ENCODE results near the gene GREM1. TPM values are rescaled to one million over a fixed set of nuclear protein-coding genes. Genes with fewer than 3 reads are reported as not detected.

GREM1 gene
- total and polyA plus RNA-seq, 2 of the 8 experiments (the other 6 are each of a cell fraction or from before 2014, with no cell fraction given) = 0.12 to 1.1 TPM

GRCh38 chr15:32674681-32675080 lies 43.1 kb upstream of the GREM1 start:
- no peak overlapping the region for H2BK15ac ChIP-seq (ENCODE audit: low read length)
- H3K4me2 ChIP-seq (ENCODE audit: insufficient read depth in 1 of 2, low read depth in 2 of 2, low read length in 2 of 2) = no peak overlapping the region
- H3K56ac ChIP-seq (replicated peaks; ENCODE audit: insufficient read length, low read depth, low read length) = no peak overlapping the region
- H3K18ac ChIP-seq (ENCODE audit: extremely low read depth, low read length) = no peak overlapping the region
- H3K27ac ChIP-seq (ENCODE audit: low read depth, low read length) = no peak overlapping the region
- H3K23ac ChIP-seq (ENCODE audit: insufficient read length) = no peak overlapping the region
- no peak overlapping the region for H3K14ac ChIP-seq (ENCODE audit: insufficient read length)
- H3K27me3 ChIP-seq (replicated peaks in 1 of 4; ENCODE audit: control insufficient read depth in 3 of 4, extremely low read depth in 1 of 4, insufficient read depth in 3 of 4, low read length in 3 of 4) = no peaks in the 10 kb centered on the region
- no peak overlapping the region for H2AK5ac ChIP-seq (ENCODE audit: low read depth, low read length)
- H2BK120ac ChIP-seq (replicated peaks; ENCODE audit: low read depth, low read length) = no peak overlapping the region
- H3K4me1 ChIP-seq (replicated peaks in 1 of 4; ENCODE audit: control insufficient read depth in 3 of 4, insufficient read depth in 4 of 4, low read length in 3 of 4) = peaks cover 2 to 15% (median 7%) of the 10 kb centered on the region in 4 experiments; a peak in 6 of 7 replicates
- H4K5ac ChIP-seq (ENCODE audit: insufficient read length, low read depth, low read length) = no peak overlapping the region
- no peak overlapping the region for H3K4me3 ChIP-seq (ENCODE audit: extremely low read depth in 1 of 4, insufficient read depth in 2 of 4, low read depth in 3 of 4, low read length in 4 of 4)
- TF ChIP-seq USF2 (IDR thresholded peaks at IDR 0.05; ENCODE audit: low read length) (no peak), JUN (IDR thresholded peaks at IDR 0.05; ENCODE audit: low read depth, low read length) (no peak), TEAD4 (IDR thresholded peaks at IDR 0.05; ENCODE audit: low read depth, low read length) (no peak)
- no peak overlapping the region for H2BK12ac ChIP-seq (ENCODE audit: low read depth, low read length)
- FAIRE-seq (no peak), DNase-seq (ENCODE audit: low read depth in 1 of 2, low spot score in 2 of 2) (no peak)
- H3K23me2 ChIP-seq (ENCODE audit: low read depth, low read length) = no peaks in the 10 kb centered on the region; the same call in 1 of the 2 replicates
- no peaks in the 10 kb centered on the region for H4K20me1 ChIP-seq (replicated peaks in 1 of 2; ENCODE audit: control insufficient read depth in 1 of 2, insufficient read depth in 2 of 2, low read length in 2 of 2)
- H3K9me3 ChIP-seq (ENCODE audit: insufficient read depth in 2 of 2, low read depth in 1 of 2, low read length in 1 of 2) = no peaks in the 10 kb centered on the region
- no peaks in the 10 kb centered on the region for H3K79me1 ChIP-seq (ENCODE audit: low read depth, low read length)
- 80% methylated on average over 2 of the region's 2 CpGs; no CpG with 5 or more reads in 1 of the 2 experiments for WGBS, 2 experiments (ENCODE audit: extremely low coverage in 1 of 2, insufficient coverage in 1 of 2, insufficient read length in 1 of 2, insufficient replicate concordance in 2 of 2, low coverage in 1 of 2, low lambda C conversion rate in 2 of 2, missing lambda C conversion rate in 1 of 2)
- H2BK20ac ChIP-seq (ENCODE audit: low read length) = no peak overlapping the region
- CTCF ChIA-PET (ENCODE audit: partially characterized antibody) = interaction anchor here (0.6 to 1.2 kb wide), 4 partner anchors 12 to 323 kb away, joined by 3 to 5 read pairs (median 4); no protein-coding TSS in a partner anchor
- no peaks in the 10 kb centered on the region for H3K79me2 ChIP-seq (ENCODE audit: control insufficient read depth in 1 of 2, insufficient read depth in 2 of 2, low read length in 2 of 2)
- no peak overlapping the region for H4K8ac ChIP-seq (ENCODE audit: extremely low read depth, insufficient read depth, low read length)
- no peak overlapping the region for H2AFZ ChIP-seq (ENCODE audit: low read length)
- no peak overlapping the region for H3K9ac ChIP-seq (replicated peaks in 1 of 4; ENCODE audit: extremely low read depth in 1 of 4, low read depth in 3 of 4, low read length in 3 of 4)
- no peaks in the 10 kb centered on the region for H3K36me3 ChIP-seq (ENCODE audit: control insufficient read depth in 2 of 4, insufficient read depth in 4 of 4, low read length in 3 of 4)
- no peak overlapping the region for H3K4ac ChIP-seq (replicated peaks; ENCODE audit: insufficient read length, low read depth, low read length)
- POLR2A ChIA-PET (ENCODE audit: partially characterized antibody) = interaction anchor here (1.3 kb wide), 1 partner anchor 10 kb away, joined by 4 read pairs; no protein-coding TSS in a partner anchor
- no peak overlapping the region for H2BK5ac ChIP-seq (ENCODE audit: low read depth, low read length)
- H4K91ac ChIP-seq (replicated peaks; ENCODE audit: insufficient read length, low read length) = no peak overlapping the region

All from H1 (cell line).